Stimulated activated CD8-positive, alpha-beta memory T cell treated with anti-CD3 and anti-CD28 coated beads, Interleukin-4, amount 100 ng/mL, for 4 hours (primary cell): ENCODE results near the gene EXOC3L4.
"Not testable (repeated sequence)": the region's sequence is repeated elsewhere in the genome, so short reads cannot be mapped to it uniquely, and the experiment has no call there.

Source experiments
- DNase-seq, 2 donors: peaks; one replicate each; pipeline ENCODE4 v3.0.0-alpha.2; 2020; ENCODE audit warnings: low read depth in 2 of 2, low spot score in 1 of 2

Gene EXOC3L4

DNA sequence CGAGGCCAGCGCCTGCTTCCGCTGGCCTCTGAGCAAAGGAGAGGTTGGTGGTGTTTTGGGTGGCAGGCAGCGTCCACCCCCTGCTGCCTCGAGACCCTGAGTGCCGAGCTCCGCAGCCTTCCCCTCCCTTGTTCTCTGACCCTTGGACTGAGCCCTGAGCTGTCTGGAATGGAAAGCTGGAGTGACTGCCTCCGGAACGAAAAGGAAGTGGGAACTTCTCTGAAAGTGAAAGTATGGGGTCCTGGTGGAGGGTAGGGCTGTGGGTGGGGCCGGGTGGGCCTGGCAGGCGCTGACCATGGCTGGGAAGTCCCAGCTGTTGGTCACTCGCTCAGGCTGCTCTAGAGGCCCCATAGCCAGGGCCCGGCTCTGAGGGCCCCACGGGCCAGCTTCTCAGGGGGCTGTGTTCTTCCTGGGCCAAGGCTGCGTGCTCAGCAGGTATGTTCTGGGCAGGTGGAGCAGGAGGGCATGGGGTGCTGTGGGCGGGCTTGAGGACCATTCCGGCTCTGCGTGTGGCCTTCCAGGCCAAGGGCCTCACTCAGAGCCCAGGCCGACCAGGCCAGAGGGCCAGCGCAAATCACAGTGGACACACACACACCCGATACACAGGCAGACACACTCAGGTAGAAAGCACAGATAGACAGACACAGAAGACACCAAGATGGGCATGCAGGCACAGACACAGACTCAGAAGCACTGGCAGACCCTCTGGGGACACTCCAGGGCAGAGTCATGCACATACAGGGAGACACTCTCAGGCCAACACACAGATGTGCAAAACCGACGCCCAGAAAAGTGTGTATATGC lies at the start of gene EXOC3L4:
TSS of gene EXOC3L4 (plus strand) at position 320 of the 804 bp plus-strand sequence. CDS start 5,495 bp downstream, outside the sequence.
- DNase-seq = no peak

GRCh38 chr14:103045371-103045869 lies 49.1 kb upstream of the EXOC3L4 start:
- no peak for DNase-seq

DNA sequence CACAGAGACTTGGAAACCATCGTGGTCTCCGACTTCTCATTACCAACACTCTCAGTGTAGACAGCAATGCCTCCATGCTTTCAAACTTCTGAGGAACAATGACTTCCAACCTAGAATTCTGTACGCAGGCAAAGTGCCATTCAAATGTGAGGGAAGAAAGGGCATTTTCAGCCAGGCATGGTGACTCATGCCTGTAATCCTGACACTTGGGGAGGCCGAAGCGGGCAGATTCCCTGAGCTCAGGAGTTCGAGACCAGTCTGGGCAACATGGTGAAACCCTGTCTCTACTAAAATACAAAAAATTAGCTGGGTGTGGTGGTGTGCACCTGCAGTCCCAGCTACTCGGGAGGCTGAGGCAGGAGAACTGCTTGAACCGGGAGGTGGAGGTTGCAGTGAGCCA lies 47.1 kb upstream of the EXOC3L4 start:
- DNase-seq = not testable (repeated sequence)

DNA sequence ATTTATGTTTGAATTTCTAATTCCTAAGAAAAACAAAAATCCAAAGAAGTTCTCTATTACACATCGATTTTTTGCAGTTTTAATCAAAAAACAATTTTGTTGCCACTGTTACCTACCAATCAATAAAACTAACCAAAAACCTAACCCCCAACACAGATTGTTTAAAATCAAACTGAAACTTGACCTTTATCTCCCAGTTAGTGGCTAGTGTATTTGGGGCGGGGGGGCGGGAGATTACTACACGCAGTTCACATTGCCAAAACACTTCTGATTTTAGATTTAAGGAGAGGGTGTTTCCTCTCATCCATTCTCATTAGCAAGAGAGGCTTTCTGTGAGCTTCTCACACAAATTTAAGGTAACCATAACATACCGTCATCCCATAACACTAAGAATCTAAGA lies 43.6 kb upstream of the EXOC3L4 start:
- DNase-seq = no peak

GRCh38 chr14:103052407-103052806 lies 42.1 kb upstream of the EXOC3L4 start:
- no peak for DNase-seq

- no peak for DNase-seq
Observed at GRCh38 chr14:103055695-103056094, 38.8 kb upstream of the EXOC3L4 start.

DNA sequence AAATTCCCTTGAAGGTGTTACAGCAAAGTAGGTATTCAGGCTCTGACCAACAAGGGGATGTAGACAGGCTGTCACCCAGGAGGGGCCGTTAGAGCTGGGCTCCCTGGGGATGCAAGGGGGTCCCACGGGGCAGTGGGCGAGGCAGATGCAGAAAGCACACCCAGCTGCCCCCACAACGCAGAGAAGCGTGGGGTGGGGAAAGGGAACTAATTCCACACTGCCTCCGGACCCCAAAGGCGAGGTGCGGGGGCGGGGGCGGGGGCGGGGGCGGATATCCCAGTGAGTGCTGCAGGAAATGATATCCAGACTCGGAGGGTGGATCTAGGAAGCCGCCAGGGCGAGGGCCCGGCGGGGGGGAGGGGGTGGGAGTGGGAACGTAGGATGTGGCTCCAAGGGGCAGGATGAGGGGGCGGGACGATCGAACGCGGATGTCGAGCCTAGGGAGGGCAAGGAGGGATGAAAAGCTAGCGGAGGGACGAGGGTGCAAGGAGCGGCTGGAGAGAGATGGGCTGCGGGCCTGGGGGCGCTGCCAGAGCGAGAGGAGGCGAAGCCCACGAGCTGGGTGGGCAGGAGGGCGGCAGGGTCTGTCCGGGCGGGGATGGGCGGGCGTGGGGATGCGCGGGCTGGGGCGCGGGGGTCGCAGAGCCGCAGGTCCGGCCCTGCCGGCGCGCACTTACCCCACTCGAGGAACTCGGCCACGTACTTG lies 38.0 kb upstream of the EXOC3L4 start:
- no peak for DNase-seq

GRCh38 chr14:103057028-103057371 lies 37.5 kb upstream of the EXOC3L4 start:
- DNase-seq = no peak

DNA sequence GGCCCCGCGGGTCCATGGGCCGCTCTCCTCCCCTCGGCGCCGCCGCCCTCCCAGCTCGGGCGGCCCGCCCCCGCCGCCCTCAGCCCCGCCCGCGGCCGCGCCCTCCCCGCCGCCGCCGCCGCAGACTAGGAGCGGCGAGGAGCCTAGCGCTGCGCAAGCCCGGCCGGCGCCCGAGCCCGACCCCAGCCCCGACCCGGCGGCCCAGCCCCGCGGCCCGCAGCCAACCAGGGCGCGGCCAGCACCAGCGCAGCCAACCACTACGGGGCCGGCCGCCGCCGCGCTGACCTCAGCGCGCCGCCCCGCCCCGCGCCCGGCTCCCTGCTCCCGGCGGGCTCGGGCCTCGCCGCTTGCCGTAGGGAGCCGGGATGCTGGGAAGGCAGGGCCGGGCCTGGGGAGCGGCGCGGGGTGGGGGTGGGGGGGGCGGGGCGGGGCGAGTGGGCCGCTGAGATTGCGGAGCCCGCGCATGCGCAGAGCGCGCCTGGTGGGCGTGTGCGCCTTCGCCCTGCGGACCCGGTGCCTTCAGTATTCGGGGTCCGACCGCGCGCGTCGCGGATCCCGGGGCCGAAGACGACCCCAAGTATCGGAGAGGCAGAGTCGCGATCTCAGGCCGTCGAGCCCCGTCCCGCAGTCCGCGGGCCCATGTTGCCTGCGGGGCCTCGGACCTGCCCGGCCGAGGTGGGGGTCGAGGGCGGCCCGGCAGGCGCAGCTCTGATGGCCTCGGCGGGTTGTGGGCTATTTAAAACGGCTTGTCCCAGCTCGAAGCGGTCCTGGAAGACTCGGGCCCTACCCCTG lies 37.0 kb upstream of the EXOC3L4 start, which contains the start of gene CDC42BPB:
TSS of gene CDC42BPB (minus strand) at position 178 of the 792 bp plus-strand sequence. CDS start 376 bp downstream, outside the sequence.
- DNase-seq = no peak

- DNase-seq = no peak
Observed at GRCh38 chr14:103058164-103059055, 36.1 kb upstream of the EXOC3L4 start.

DNA sequence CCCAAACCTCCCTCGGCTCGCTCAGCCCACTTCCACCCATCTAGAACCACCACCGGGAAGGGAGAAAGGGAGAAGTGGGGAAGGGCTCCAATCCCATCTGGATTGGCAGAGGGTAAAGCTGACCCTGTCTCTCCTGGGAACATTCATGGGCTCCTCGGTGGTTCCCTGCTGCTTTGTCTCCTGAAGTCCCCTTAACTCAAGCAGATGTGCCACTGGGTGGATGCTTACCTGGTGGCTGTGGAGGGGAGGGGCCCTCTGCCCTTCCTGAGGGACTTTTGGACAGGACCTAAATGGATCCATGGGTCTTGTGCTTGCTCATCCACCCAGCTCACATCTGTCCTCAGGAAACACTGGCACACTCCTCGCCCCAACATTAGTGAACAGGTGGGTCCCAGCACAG lies 35.0 kb upstream of the EXOC3L4 start:
- no peak for DNase-seq

GRCh38 chr14:103061482-103061976 lies 33.0 kb upstream of the EXOC3L4 start:
- DNase-seq = no peak

GRCh38 chr14:103064436-103064835 lies 30.1 kb upstream of the EXOC3L4 start:
- DNase-seq = no peak

DNA sequence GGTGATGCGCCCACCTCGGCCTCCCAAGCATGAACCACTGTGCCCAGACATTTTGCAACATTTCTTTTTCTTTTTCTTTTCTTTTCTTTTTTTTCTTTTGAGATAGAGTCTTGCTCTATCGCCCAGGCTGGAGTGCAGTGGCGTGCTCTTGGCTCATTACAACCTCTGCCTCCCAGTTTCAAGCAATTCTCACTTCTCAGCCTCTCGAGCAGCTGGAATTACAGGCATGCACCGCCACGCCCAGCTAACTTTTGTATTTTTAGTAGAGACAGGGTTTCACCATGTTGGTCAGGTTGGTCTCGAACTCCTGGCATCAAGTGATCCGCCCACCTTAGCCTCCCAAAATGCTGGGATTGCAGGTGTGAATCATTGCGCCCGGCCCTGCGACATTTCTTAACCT lies 29.5 kb upstream of the EXOC3L4 start:
- DNase-seq = no peak

DNA sequence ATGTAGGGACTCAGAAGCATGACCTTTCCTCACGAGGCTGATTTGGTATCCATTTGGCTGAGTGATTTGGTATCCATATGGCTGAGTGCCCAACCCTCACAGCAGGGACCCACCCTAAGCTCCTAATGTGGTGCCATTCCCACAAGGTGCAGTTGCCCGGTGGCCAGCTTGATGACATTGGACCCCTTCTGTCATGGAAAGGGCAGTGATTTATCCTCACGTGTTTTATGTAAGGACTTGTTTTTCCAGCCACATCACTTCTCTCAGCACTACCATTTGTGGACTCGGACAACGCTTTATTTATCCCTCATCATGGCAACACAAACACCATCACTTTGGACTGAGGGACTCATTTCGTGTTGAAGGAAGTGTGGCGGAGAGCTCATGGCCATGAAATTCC lies 28.7 kb upstream of the EXOC3L4 start:
- DNase-seq = no peak

DNA sequence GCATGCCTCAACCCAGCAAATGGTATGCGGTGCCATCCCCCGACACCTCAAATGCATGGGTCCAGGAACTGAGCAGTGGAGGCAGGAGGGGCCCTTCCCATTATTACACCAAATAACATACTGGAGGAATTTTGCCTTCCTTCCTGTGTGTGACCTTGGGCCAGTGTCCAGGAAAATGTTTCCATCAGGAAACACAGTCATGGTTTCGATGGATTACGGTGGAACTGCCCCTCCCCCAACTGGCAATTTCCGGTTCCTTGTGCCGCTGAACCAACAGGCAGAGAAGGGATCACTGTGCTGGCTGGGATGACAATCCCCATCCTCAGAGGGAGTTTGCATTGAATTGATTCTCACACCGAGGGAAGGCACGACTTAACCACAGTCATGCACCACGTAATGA lies 28.1 kb upstream of the EXOC3L4 start:
- no peak for DNase-seq

DNA sequence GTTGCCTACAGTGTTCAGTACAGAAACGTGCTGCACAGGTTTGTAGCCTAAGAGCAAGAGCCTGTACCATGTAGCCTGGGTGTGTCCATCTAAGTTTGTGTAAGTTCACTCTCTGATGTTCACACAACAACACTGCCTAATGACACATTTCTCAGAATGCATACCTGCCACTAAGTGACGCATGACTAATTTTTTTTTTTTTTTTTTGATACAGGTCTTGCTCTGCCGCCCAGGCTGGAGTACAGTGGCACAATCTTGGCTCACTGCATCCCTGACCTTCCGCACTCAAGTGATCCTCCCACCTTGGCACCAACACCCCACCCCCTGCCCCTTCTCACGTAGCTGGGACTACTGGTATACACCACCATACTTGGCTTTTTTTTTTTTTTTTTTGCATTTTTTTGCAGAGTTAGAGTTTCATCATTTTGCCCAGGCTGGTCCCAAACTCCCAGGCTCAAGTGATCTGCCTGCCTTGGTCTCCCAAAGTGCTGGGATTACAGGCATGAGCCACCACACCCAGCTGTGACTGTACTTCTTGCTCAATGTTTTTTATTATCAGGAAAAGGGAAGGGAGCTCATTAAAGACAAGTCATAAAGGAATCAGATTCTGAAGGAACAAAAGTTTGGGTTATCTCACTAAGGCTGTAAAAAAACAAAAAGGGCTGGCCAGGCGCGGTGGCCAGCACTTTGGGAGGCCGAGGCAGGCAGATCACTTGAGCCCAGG lies 27.1 kb upstream of the EXOC3L4 start:
- DNase-seq = no peak

- DNase-seq = no peak
Observed at GRCh38 chr14:103068351-103069073, 26.0 kb upstream of the EXOC3L4 start.
